HAP-1 (cell line): ENCODE data around the gene PROCR.

Experiments used
- DNase-seq, 2 experiments: peaks; one replicate each; pipeline ENCODE4 v3.0.0-alpha.2; 2016 to 2020; ENCODE audit warnings: low spot score in 2 of 2
- H3K27me3 ChIP-seq: fragments of 250-450 bp; sonication (Bioruptor Pico); 2 replicates; pipeline ENCODE4 v1.5.1; 2020; ENCODE audit warnings: low read depth, mild to moderate bottlenecking, moderate library complexity
- H3K36me3 ChIP-seq: fragments of 250-450 bp; sonication (Bioruptor Pico); replicated peaks from 2 replicates; pipeline ENCODE4 v1.5.1; 2020; ENCODE audit warnings: mild to moderate bottlenecking
- H3K4me1 ChIP-seq: fragments of 250-450 bp; sonication (Bioruptor Pico); 2 replicates; pipeline ENCODE4 v1.5.1; 2020; ENCODE audit warnings: mild to moderate bottlenecking
- H3K4me3 ChIP-seq: fragments of 250-450 bp; sonication (Bioruptor Pico); 2 replicates; pipeline ENCODE4 v1.5.1; 2020; ENCODE audit warnings: mild to moderate bottlenecking, moderate library complexity
- H3K9me3 ChIP-seq: fragments of 250-450 bp; sonication (Bioruptor Pico); 2 replicates; pipeline ENCODE4 v1.5.1; 2020; ENCODE audit warnings: mild to moderate bottlenecking, moderate library complexity
- in situ Hi-C: fragments of 300-500 bp; cut with MboI; formaldehyde crosslinking; loops from 3 replicates; pipeline ENCODE4 v1.14.3; 2020; ENCODE audit warnings: low sequenced_read_pairs, inconsistent platforms, mixed read lengths

PROCR gene

GRCh38 chr20:35171753-35172433 lies at the start of gene PROCR:
Gene PROCR (plus strand): TSS chr20:35172072. CDS start chr20:35172155, 83 bp downstream.
- H3K4me1 ChIP-seq = peaks cover 4% of the 10 kb centered on the region
- H3K36me3 ChIP-seq = no peaks in the 10 kb centered on the region
- in situ Hi-C loops = no loop called here
- H3K9me3 ChIP-seq = no peaks in the 10 kb centered on the region
- peak within 1 kb of the TSS; percentile 38 for H3K4me3 ChIP-seq
- H3K27me3 ChIP-seq = no peaks in the 10 kb centered on the region
- DNase-seq = peak; percentile 95 to 97

GRCh38 chr20:35122756-35123405 lies 49.0 kb upstream of the PROCR start:
- H3K9me3 ChIP-seq = no peaks in the 10 kb centered on the region
- peaks cover 60% of the 10 kb centered on the region for H3K36me3 ChIP-seq
- no peaks in the 10 kb centered on the region for H3K4me1 ChIP-seq
- no peak overlapping the region for H3K4me3 ChIP-seq
- in situ Hi-C loops = no loop called here
- DNase-seq = no peak
- no peaks in the 10 kb centered on the region for H3K27me3 ChIP-seq

- Histone ChIP-seq H3K36me3 (peaks cover 54% of the 10 kb centered on the region), H3K4me3 (no peak overlapping the region), H3K27me3 (no peaks in the 10 kb centered on the region), H3K4me1 (no peaks in the 10 kb centered on the region), H3K9me3 (no peaks in the 10 kb centered on the region)
- in situ Hi-C loops = no loop called here
- DNase-seq = no peak
Measured at GRCh38 chr20:35125753-35126152, 46.1 kb upstream of the PROCR start.

GRCh38 chr20:35129647-35130069 lies 42.2 kb upstream of the PROCR start:
- in situ Hi-C loops = no loop called here
- H3K4me1 ChIP-seq = no peaks in the 10 kb centered on the region
- no peaks in the 10 kb centered on the region for H3K9me3 ChIP-seq
- no peaks in the 10 kb centered on the region for H3K27me3 ChIP-seq
- DNase-seq = no peak
- peaks cover 46% of the 10 kb centered on the region for H3K36me3 ChIP-seq
- H3K4me3 ChIP-seq = no peak overlapping the region

GRCh38 chr20:35131934-35132333 lies 39.9 kb upstream of the PROCR start:
- no peak overlapping the region for H3K4me3 ChIP-seq
- no peaks in the 10 kb centered on the region for H3K4me1 ChIP-seq
- H3K27me3 ChIP-seq = no peaks in the 10 kb centered on the region
- no peaks in the 10 kb centered on the region for H3K9me3 ChIP-seq
- in situ Hi-C loops = no loop called here
- peaks cover 42% of the 10 kb centered on the region for H3K36me3 ChIP-seq
- DNase-seq = no peak

GRCh38 chr20:35133031-35133430 lies 38.8 kb upstream of the PROCR start:
- H3K27me3 ChIP-seq = no peaks in the 10 kb centered on the region
- in situ Hi-C loops = no loop called here
- no peak for DNase-seq
- no peak overlapping the region for H3K4me3 ChIP-seq
- H3K9me3 ChIP-seq = no peaks in the 10 kb centered on the region
- no peaks in the 10 kb centered on the region for H3K4me1 ChIP-seq
- peaks cover 42% of the 10 kb centered on the region for H3K36me3 ChIP-seq

- no peak overlapping the region for H3K4me3 ChIP-seq
- in situ Hi-C loops = no loop called here
- no peak for DNase-seq
- peaks cover 44% of the 10 kb centered on the region for H3K36me3 ChIP-seq
- no peaks in the 10 kb centered on the region for H3K9me3 ChIP-seq
- H3K27me3 ChIP-seq = no peaks in the 10 kb centered on the region
- no peaks in the 10 kb centered on the region for H3K4me1 ChIP-seq
Measured at GRCh38 chr20:35133735-35134134, 38.1 kb upstream of the PROCR start.

GRCh38 chr20:35134472-35134871 lies 37.4 kb upstream of the PROCR start:
- no peaks in the 10 kb centered on the region for H3K4me1 ChIP-seq
- no peak overlapping the region for H3K4me3 ChIP-seq
- peaks cover 44% of the 10 kb centered on the region for H3K36me3 ChIP-seq
- no peak for DNase-seq
- no peaks in the 10 kb centered on the region for H3K27me3 ChIP-seq
- no peaks in the 10 kb centered on the region for H3K9me3 ChIP-seq
- in situ Hi-C loops = no loop called here

- in situ Hi-C loops = no loop called here
- no peaks in the 10 kb centered on the region for H3K9me3 ChIP-seq
- DNase-seq = no peak
- H3K4me3 ChIP-seq = no peak overlapping the region
- H3K27me3 ChIP-seq = no peaks in the 10 kb centered on the region
- no peaks in the 10 kb centered on the region for H3K4me1 ChIP-seq
- H3K36me3 ChIP-seq = peaks cover 40% of the 10 kb centered on the region
Measured at GRCh38 chr20:35134880-35135279, 37.0 kb upstream of the PROCR start.

GRCh38 chr20:35135867-35136586 lies 35.8 kb upstream of the PROCR start:
- no peak for DNase-seq
- Histone ChIP-seq H3K27me3 (no peaks in the 10 kb centered on the region), H3K9me3 (no peaks in the 10 kb centered on the region), H3K4me1 (no peaks in the 10 kb centered on the region), H3K36me3 (peaks cover 34% of the 10 kb centered on the region), H3K4me3 (no peak overlapping the region)
- in situ Hi-C loops = no loop called here

GRCh38 chr20:35144694-35145093 lies 27.2 kb upstream of the PROCR start:
- Histone ChIP-seq H3K4me1 (peaks cover 6% of the 10 kb centered on the region), H3K9me3 (no peaks in the 10 kb centered on the region), H3K4me3 (no peak overlapping the region), H3K36me3 (peaks cover 9% of the 10 kb centered on the region; the same call in 1 of the 2 replicates), H3K27me3 (no peaks in the 10 kb centered on the region)
- DNase-seq = no peak
- in situ Hi-C loops = loop anchor here (5.0 kb wide), 1 partner anchor 123 kb away; no protein-coding TSS in a partner anchor

GRCh38 chr20:35145141-35145564 lies 26.7 kb upstream of the PROCR start:
- in situ Hi-C loops = loop anchor here (5.0 kb wide), 1 partner anchor 122 kb away; no protein-coding TSS in a partner anchor
- H3K9me3 ChIP-seq = no peaks in the 10 kb centered on the region
- H3K36me3 ChIP-seq = peaks cover 9% of the 10 kb centered on the region; the same call in 1 of the 2 replicates
- no peak overlapping the region for H3K4me3 ChIP-seq
- H3K4me1 ChIP-seq = peaks cover 6% of the 10 kb centered on the region
- peak in 1 of 2 experiments; percentile 59 for DNase-seq
- H3K27me3 ChIP-seq = no peaks in the 10 kb centered on the region

- Histone ChIP-seq H3K9me3 (no peaks in the 10 kb centered on the region), H3K4me1 (peaks cover 6% of the 10 kb centered on the region), H3K36me3 (peaks cover 9% of the 10 kb centered on the region; the same call in 1 of the 2 replicates), H3K27me3 (no peaks in the 10 kb centered on the region), H3K4me3 (peak overlapping the region; percentile 63)
- peak in 1 of 2 experiments; percentile 51 for DNase-seq
- in situ Hi-C loops = loop anchor here (5.0 kb wide), 1 partner anchor 121 kb away; no protein-coding TSS in a partner anchor
Measured at GRCh38 chr20:35146299-35146919, 25.5 kb upstream of the PROCR start.
